ENCODE data around the gene BDP1. TPM values are rescaled to one million over a fixed set of nuclear protein-coding genes. Genes with fewer than 3 reads are reported as not detected.
"Not testable (repeated sequence)": the region's sequence is repeated elsewhere in the genome, so short reads cannot be mapped to it uniquely, and the experiment has no call there.

Gene BDP1
- total RNA-seq, 1 donor from 2014 or later: 25.0 TPM

DNA sequence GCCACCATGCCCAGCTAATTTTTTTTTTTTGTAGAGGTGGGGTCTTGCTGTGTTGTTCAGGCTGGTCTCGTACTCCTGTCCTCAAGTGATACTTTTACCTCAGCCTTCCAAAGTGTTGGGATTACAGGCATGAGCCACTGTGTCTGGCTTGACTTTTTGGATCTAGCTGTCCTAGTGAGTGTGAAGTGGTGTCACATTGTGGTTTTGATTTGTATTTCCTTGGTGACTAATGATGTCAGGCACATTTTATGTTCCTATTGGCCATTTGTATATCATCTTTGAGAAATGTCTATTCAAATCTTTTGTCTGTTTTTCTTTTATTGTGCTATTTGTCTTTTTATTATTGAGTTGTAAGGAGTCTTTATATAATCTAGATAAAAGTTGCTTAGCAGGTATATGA is 78.2 kb downstream of the BDP1 start:
- DNase-seq (ENCODE audit: low spot score in 2 of 2): no peak
- intact Hi-C loops (cut with DNase I): no loop called here
- no peak overlapping the region for H3K4me3 ChIP-seq
- peaks cover 19 to 27% of the 10 kb centered on the region in 2 donors for H3K36me3 ChIP-seq
- no peak overlapping the region for H3K27ac ChIP-seq
- TF ChIP-seq CTCF (IDR thresholded peaks at IDR 0.05): no peak
- no peaks in the 10 kb centered on the region for H3K4me1 ChIP-seq
- H3K27me3 ChIP-seq: no peaks in the 10 kb centered on the region
- H3K9me3 ChIP-seq: no peaks in the 10 kb centered on the region

DNA sequence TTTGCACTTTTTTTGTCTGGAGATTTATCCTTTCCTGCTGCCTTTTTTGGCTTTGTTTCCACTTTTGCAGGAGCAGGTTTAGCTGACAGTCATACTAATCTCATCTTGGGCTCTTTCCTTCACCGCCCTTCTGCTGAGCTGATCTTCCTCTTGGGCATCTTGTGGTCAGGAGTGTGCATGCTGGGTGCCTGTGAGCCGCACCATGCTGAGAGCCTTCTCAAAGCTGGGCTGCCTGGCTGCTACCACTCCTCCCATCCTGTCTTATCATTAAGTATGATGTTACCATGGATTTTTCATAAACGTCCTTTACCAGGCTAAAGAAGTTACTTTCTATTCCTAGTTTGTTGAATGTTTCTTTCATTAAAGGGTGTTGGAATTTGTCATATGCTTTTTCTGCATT is 82.2 kb downstream of the BDP1 start:
- H3K27me3 ChIP-seq: no peaks in the 10 kb centered on the region
- intact Hi-C loops (cut with DNase I): no loop called here
- peaks cover 31 to 41% of the 10 kb centered on the region in 2 donors for H3K36me3 ChIP-seq
- no peaks in the 10 kb centered on the region for H3K9me3 ChIP-seq
- H3K4me1 ChIP-seq: no peaks in the 10 kb centered on the region
- no peak for TF ChIP-seq CTCF (IDR thresholded peaks at IDR 0.05)
- DNase-seq (ENCODE audit: low spot score in 2 of 2): no peak
- no peak overlapping the region for H3K27ac ChIP-seq
- no peak overlapping the region for H3K4me3 ChIP-seq

GRCh38 chr5:71550885-71551284 is 95.4 kb downstream of the BDP1 start:
- DNase-seq (ENCODE audit: low spot score in 2 of 2); intact Hi-C loops (cut with DNase I); H3K4me1 ChIP-seq; H3K4me3 ChIP-seq; H3K9me3 ChIP-seq; H3K27ac ChIP-seq; H3K27me3 ChIP-seq: not testable (repeated sequence)
- peaks cover 50 to 64% of the 10 kb centered on the region in 2 donors for H3K36me3 ChIP-seq

DNA sequence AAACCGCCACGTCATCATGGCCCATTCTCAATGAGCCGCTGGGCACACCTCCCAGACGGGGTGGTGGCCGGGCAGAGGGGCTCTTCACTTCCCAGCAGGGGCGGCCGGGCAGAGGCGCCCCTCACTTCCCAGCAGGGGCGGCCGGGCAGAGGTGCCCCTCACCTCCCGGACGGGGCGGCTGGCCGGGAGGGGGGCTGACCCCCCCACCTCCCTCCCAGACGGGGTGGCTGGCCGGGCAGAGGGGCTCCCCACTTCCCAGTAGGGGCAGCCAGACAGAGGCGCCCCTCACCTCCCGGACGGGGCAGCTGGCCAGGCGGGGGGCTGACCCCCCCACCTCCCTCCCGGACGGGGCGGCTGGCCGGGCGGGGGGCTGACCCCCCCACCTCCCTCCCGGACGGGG is 96.1 kb downstream of the BDP1 start:
- H3K27ac ChIP-seq; DNase-seq (ENCODE audit: low spot score in 2 of 2); intact Hi-C loops (cut with DNase I); H3K4me3 ChIP-seq; H3K27me3 ChIP-seq; H3K9me3 ChIP-seq; H3K4me1 ChIP-seq: not testable (repeated sequence)
- peaks cover 45 to 63% of the 10 kb centered on the region in 2 donors for H3K36me3 ChIP-seq

DNA sequence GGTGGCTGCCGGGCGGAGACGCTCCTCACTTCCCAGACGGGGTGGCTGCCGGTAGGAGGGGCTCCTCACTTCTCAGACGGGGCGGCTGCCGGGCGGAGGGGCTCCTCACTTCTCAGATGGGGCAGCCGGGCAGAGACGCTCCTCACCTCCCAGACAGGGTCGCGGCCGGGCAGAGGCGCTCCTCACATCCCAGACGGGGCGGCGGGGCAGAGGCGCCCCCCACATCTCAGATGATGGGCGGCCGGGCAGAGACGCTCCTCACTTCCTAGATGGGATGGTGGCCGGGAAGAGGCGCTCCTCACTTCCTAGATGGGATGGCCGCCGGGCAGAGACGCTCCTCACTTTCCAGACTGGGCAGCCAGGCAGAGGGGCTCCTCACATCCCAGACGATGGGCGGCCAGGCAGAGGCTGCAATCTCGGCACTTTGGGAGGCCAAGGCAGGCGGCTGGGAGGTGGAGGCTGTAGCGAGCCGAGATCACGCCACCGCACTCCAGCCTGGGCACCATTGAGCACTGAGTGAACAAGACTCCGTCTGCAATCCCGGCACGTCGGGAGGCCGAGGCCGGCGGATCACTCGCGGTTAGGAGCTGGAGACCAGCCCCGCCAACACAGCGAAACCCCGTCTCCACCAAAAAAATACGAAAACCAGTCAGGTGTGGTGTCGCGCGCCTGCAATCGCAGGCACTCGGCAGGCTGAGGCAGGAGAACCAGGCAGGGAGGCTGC is 96.7 kb downstream of the BDP1 start:
- H3K27ac ChIP-seq; H3K27me3 ChIP-seq; H3K4me1 ChIP-seq; H3K9me3 ChIP-seq; intact Hi-C loops (cut with DNase I); H3K4me3 ChIP-seq; DNase-seq (ENCODE audit: low spot score in 2 of 2): not testable (repeated sequence)
- peaks cover 42 to 63% of the 10 kb centered on the region in 2 donors for H3K36me3 ChIP-seq

DNA sequence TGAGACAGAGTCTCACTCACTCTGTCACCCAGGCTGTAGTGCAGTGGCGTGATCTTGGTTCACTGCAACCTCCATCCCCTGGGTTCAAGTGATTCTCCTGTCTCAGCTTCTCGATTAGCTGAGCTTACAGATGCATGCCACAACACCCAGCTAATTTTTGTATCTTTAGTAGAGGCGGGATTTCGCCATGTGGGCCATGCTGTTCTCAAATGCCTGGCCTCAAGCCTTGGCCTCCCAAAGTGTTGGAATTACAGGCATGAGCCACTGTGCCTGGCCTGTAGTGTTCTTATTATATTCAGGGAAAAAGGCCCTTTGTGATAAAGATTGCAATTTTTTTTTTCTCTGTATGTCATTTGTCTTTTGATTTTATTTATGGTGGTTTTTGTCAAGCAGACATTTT is 107.7 kb downstream of the BDP1 start:
- no peaks in the 10 kb centered on the region for H3K4me1 ChIP-seq
- no peak overlapping the region for H3K27ac ChIP-seq
- no peak for DNase-seq (ENCODE audit: low spot score in 2 of 2)
- TF ChIP-seq CTCF (IDR thresholded peaks at IDR 0.05): no peak
- peaks cover 58 to 70% of the 10 kb centered on the region in 2 donors for H3K36me3 ChIP-seq
- H3K9me3 ChIP-seq: no peaks in the 10 kb centered on the region
- intact Hi-C loops (cut with DNase I): no loop called here
- H3K4me3 ChIP-seq: no peak overlapping the region
- H3K27me3 ChIP-seq: no peaks in the 10 kb centered on the region

GRCh38 chr5:71564895-71565294 is 109.4 kb downstream of the BDP1 start:
- Histone ChIP-seq H3K36me3 (peaks cover 53 to 60% of the 10 kb centered on the region in 2 donors), H3K27ac (no peak overlapping the region), H3K27me3 (no peaks in the 10 kb centered on the region), H3K9me3 (no peaks in the 10 kb centered on the region), H3K4me1 (no peaks in the 10 kb centered on the region), H3K4me3 (no peak overlapping the region)
- intact Hi-C loops (cut with DNase I): no loop called here
- no peak for DNase-seq (ENCODE audit: low spot score in 2 of 2)
- no peak for TF ChIP-seq CTCF (IDR thresholded peaks at IDR 0.05)

Data from ascending aorta (tissue), 2 donors.